ENCODE data around the gene ROPN1.

The ROPN1 gene

DNA sequence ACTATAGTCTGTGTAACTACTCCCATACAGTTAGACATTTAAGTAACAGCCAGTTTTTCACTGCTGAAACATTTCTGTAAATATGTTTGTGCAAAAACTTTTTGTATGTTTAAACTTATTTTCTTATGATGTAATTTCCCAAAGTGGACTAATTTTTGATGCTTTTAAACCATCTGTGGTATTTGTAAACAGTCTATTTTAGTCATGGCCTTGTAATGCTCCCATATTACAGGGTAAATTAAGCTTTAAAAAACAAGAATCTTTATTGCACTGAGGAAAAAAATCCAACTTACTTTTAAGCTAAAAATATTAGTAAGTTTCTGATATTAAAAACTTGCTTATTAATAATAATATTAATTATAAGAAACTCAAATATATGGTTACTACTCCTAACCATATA is 44.4 kb downstream of the ROPN1 start:
- DNase-seq (ENCODE audit: low read depth), result no peak

- no peak for DNase-seq (ENCODE audit: low read depth)
Measured at GRCh38 chr3:123941542-123941941, 50.4 kb downstream of the ROPN1 start.

DNA sequence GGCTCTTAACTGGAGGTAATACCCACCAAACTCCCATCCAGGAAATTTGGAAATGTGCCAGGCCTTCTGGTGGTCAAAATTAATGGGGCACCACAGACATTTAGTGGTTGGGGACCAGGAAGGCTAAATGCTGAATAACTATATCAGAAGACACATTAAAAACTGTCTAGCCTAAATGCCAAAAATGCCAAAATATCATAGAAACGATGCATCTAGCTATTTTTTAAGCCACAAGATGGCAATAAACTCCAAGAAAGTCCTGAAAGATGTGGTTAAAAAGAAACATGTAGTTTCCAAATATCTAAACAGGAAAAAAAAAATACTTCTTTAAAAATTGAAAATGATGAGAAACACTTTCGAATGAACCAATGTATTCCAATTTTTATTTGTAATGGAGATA is 50.8 kb downstream of the ROPN1 start:
- no peak for DNase-seq (ENCODE audit: low read depth)

GRCh38 chr3:123939706-123940105 is 52.2 kb downstream of the ROPN1 start:
- DNase-seq (ENCODE audit: low read depth), result no peak

- DNase-seq (ENCODE audit: low read depth), result no peak
Measured at GRCh38 chr3:123936400-123936799, 55.5 kb downstream of the ROPN1 start.

- DNase-seq (ENCODE audit: low read depth), result no peak
Measured at GRCh38 chr3:123935830-123936229, 56.1 kb downstream of the ROPN1 start.

DNA sequence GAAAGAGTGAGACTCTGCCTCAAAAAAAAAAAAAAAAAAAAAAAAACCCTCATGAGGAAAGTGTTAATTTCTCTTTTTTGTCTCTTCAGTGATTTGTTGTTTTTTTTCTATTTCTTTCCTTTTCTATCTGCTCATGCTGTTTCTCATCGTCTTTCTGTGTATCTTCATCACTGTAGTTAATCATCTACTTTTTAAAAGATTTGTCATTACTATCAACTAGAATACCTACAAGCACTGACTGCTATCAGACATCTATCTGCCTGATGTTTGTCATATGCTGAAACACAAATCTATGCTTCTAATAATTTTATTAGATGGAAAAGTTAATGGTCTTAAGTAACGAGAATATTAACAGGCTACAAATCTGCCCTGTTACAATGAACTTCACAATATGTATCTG is 57.7 kb downstream of the ROPN1 start:
- DNase-seq (ENCODE audit: low read depth), result no peak

DNA sequence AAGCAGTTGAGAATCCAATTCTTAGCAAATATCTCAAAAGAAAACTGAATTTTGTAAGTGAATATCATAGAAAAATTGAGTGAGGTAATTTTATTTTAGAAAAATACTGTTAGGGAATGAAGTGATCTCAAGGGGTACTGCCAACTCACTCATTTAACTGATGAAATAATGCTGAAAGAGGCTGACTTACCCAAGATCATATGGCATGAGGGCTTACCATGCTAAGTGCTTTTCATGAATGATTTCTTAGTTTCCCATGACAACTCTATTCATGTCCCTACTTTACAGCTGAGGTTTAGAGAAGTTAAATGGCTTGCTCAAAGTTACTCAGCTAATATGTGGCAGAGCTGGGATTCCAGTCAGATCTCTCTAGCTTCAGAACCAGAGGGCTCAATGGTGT is 61.5 kb downstream of the ROPN1 start:
- no peak for DNase-seq (ENCODE audit: low read depth)

GRCh38 chr3:123929325-123929724 is 62.6 kb downstream of the ROPN1 start:
- DNase-seq (ENCODE audit: low read depth), result no peak

GRCh38 chr3:123926396-123926795 is 65.5 kb downstream of the ROPN1 start:
- DNase-seq (ENCODE audit: low read depth), result no peak

DNA sequence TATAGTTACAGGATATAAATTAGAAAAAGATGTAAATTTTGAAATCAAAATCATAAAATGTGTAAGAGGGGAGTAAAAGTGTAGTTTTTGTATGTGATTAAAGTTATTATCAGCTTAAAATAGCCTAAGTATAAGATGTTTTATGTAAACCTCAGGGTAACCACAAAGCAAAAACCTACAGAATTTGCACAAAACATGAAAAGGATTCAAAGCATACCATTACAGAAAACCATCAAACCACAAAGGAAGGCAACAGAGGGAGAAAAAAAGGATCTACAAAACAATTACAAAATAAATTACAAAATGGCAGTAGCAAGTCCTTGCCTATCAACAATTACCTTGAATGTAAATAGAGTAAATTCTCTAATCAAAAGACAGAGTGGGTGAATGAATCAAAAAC is 71.1 kb downstream of the ROPN1 start:
- DNase-seq (ENCODE audit: low read depth), result no peak

DNA sequence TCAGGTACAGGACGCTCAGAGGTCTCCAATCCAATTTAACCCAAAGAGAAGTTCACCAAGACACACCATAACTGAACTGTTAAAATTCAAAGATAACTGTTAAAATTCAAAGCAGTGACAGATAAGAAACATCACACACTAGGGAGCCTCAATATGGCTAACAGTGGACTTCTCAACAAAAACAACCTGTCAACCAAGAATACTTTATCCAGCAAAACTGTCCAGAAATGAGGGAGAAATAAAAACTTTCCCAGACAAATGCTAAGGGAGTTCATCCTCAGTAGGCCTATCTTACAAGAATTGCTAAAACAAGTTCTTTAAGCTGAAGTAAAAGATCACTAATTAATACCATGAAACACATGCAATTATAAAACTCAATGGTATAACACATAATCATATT is 71.5 kb downstream of the ROPN1 start:
- no peak for DNase-seq (ENCODE audit: low read depth)

DNA sequence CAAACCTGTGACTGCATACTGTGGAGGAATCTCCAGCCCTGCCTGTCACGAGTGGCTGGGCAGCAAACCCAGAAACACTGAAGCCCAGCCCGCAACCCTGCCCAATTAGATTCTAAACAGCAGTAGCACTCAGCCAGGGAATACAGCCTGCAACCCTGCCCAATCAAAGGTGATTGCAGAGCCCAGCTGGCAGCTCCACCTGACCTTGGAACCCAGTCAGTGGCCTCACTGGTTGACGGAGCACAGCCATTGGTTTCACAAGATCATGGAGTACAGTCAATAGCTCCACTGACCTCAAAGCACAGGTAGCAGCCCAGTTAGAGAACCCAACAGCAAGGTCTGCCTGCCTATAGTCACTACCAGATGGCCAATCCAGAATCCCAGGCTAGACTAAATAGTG is 72.6 kb downstream of the ROPN1 start:
- no peak for DNase-seq (ENCODE audit: low read depth)

Measured in stimulated activated CD4-positive, alpha-beta T cell treated with anti-CD3 and anti-CD28 coated beads, Interleukin-2, amount 100 ng/mL, for 4 hours (primary cell).